ENCODE measurements around the gene FKBP10. TPM values are rescaled to one million over a fixed set of nuclear protein-coding genes. Genes with fewer than 3 reads are reported as not detected.

FKBP10 gene
- total and polyA plus RNA-seq, 2 donors (not counting 3 experiments of a cell fraction or from before 2014, with no cell fraction given) = 168 to 377 TPM

- no peak overlapping the region for H3K4me2 ChIP-seq (ENCODE audit: insufficient read depth, low read length)
- BruUV-seq (replicated peaks) = no TSS peak
- FAIRE-seq (no peak), DNase-seq (ENCODE audit: low read depth, low spot score) (no peak)
- peaks cover 0 to 2% of the 10 kb centered on the region in 2 experiments for H3K36me3 ChIP-seq (ENCODE audit: control insufficient read depth in 2 of 2, extremely low read depth in 1 of 2, insufficient read depth in 2 of 2, low read length in 2 of 2)
- H3K27me3 ChIP-seq (ENCODE audit: control insufficient read depth in 2 of 2, insufficient read depth in 2 of 2, low read length in 2 of 2) = no peaks in the 10 kb centered on the region
- H2AFZ ChIP-seq (ENCODE audit: low read depth, low read length) = no peak overlapping the region
- no peak for TF ChIP-seq POLR2AphosphoS5 (IDR thresholded peaks at IDR 0.05; ENCODE audit: insufficient read depth, low read depth, low read length)
- no peak for TF ChIP-seq GATA2 (IDR thresholded peaks at IDR 0.05; ENCODE audit: insufficient read depth, insufficient read length, low read depth, low read length)
- no peak for TF ChIP-seq MYC (IDR thresholded peaks at IDR 0.05; ENCODE audit: low read depth, low read length)
- TF ChIP-seq JUN (IDR thresholded peaks at IDR 0.05; ENCODE audit: borderline replicate concordance, insufficient read depth, insufficient read length, low read depth) = no peak
- no peak for TF ChIP-seq FOS (IDR thresholded peaks at IDR 0.05; ENCODE audit: borderline replicate concordance, insufficient read depth, low read length)
- no peak for TF ChIP-seq EZH2 (IDR thresholded peaks at IDR 0.05; ENCODE audit: borderline replicate concordance, low read depth, low read length, severe bottlenecking)
- TF ChIP-seq, protein P1, sequence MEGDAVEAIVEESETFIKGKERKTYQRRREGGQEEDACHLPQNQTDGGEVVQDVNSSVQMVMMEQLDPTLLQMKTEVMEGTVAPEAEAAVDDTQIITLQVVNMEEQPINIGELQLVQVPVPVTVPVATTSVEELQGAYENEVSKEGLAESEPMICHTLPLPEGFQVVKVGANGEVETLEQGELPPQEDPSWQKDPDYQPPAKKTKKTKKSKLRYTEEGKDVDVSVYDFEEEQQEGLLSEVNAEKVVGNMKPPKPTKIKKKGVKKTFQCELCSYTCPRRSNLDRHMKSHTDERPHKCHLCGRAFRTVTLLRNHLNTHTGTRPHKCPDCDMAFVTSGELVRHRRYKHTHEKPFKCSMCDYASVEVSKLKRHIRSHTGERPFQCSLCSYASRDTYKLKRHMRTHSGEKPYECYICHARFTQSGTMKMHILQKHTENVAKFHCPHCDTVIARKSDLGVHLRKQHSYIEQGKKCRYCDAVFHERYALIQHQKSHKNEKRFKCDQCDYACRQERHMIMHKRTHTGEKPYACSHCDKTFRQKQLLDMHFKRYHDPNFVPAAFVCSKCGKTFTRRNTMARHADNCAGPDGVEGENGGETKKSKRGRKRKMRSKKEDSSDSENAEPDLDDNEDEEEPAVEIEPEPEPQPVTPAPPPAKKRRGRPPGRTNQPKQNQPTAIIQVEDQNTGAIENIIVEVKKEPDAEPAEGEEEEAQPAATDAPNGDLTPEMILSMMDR (IDR thresholded peaks at IDR 0.05; ENCODE audit: extremely low read depth in 1 of 2, insufficient read depth in 1 of 2, low read depth in 1 of 2, low read length in 2 of 2) = no peak
- TF ChIP-seq, protein P2, sequence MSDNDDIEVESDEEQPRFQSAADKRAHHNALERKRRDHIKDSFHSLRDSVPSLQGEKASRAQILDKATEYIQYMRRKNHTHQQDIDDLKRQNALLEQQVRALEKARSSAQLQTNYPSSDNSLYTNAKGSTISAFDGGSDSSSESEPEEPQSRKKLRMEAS (IDR thresholded peaks at IDR 0.05; ENCODE audit: insufficient read depth, insufficient read length) = no peak
- no peak for TF ChIP-seq POLR2A (IDR thresholded peaks at IDR 0.05; ENCODE audit: low read depth, low read length)
- dilution Hi-C loops (cut with MboI; ENCODE audit: extremely low pct_ligation_motif_present, low sequenced_read_pairs) = loop anchor here (10.0 kb wide), 1 partner anchor 62 kb away; no protein-coding TSS in a partner anchor
- H3K9ac ChIP-seq (replicated peaks; ENCODE audit: extremely low read depth, insufficient read depth, low read length) = no peak overlapping the region
- H3K9me1 ChIP-seq (replicated peaks; ENCODE audit: control insufficient read depth, extremely low read depth, insufficient read depth, low read length) = no peaks in the 10 kb centered on the region
- POLR2A ChIA-PET = no interaction called here
- CTCF ChIA-PET = interaction anchor here (2.0 kb wide), 1 partner anchor 20 kb away, joined by 4 read pairs; the partner anchor contains the start of gene JUP
- no peak overlapping the region for H3K27ac ChIP-seq (ENCODE audit: insufficient read depth, low read depth, low read length)
- peaks cover 3% of the 10 kb centered on the region for H3K79me2 ChIP-seq (ENCODE audit: control insufficient read depth, insufficient read depth, low read length)
- peaks cover 8% of the 10 kb centered on the region for H3K4me1 ChIP-seq (ENCODE audit: control insufficient read depth, extremely low read depth, insufficient read depth, low read length)
- H3K4me3 ChIP-seq (replicated peaks in 1 of 3; ENCODE audit: insufficient read depth in 1 of 3, low read depth in 1 of 3, low read length in 3 of 3) = no peak overlapping the region
- no peaks in the 10 kb centered on the region for H4K20me1 ChIP-seq (replicated peaks; ENCODE audit: control insufficient read depth, extremely low read depth, insufficient read depth, low read length)
- no peaks in the 10 kb centered on the region for H3K9me3 ChIP-seq (replicated peaks; ENCODE audit: control insufficient read depth, insufficient read depth, low read length)
- intact Hi-C loops (cut with micrococcal nuclease) = no loop called here
Observed at GRCh38 chr17:41806685-41807445, 5.9 kb upstream of the FKBP10 start.
